ENCODE data around the gene ARL5C. TPM values are rescaled to one million over a fixed set of nuclear protein-coding genes. Genes with fewer than 3 reads are reported as not detected.

The ARL5C gene
- total and polyA plus RNA-seq, 2 donors (not counting 1 experiment from before 2014, with no cell fraction given), result not detected

- ChIA-PET CTCF (interaction anchor here (0.5 to 18.9 kb wide), 10 partner anchors 9 to 527 kb away, joined by 3 to 707 read pairs (median 4); partner anchors contain the start of genes CDK12, MED1 and RPL19), POLR2A (interaction anchor here (0.6 to 1.8 kb wide), 8 partner anchors 9 to 344 kb away, joined by 3 to 11 read pairs (median 4); partner anchors contain the start of genes CDK12 and RPL19)
- TF ChIP-seq CTCF (IDR thresholded peaks at IDR 0.05) (no peak), EZH2 (IDR thresholded peaks at IDR 0.05; ENCODE audit: borderline replicate concordance, insufficient read depth, low read depth, low read length, poor library complexity, severe bottlenecking) (no peak)
- Histone ChIP-seq H3K36me3 (replicated peaks in 1 of 2; ENCODE audit: control extremely low read depth in 1 of 2, control insufficient read depth in 1 of 2, extremely low read depth in 1 of 2, insufficient read depth in 2 of 2, low read length in 1 of 2) (peaks cover 2 to 13% of the 10 kb centered on the region in 2 experiments), H2AFZ (ENCODE audit: insufficient read depth, low read depth, low read length, poor library complexity, severe bottlenecking) (peak overlapping the region; percentile 76), H4K20me1 (ENCODE audit: control insufficient read depth, insufficient read depth, low read length, poor library complexity, severe bottlenecking) (peaks cover 6% of the 10 kb centered on the region), H3K79me2 (ENCODE audit: control insufficient read depth, insufficient read depth, low read length) (no peaks in the 10 kb centered on the region), H3K27ac (ENCODE audit: low read length in 2 of 2) (no peak overlapping the region), H3K4me1 (ENCODE audit: control insufficient read depth in 2 of 2, insufficient read depth in 2 of 2, low read length in 2 of 2) (peaks cover 32 to 39% of the 10 kb centered on the region in 2 donors), H3K9ac (ENCODE audit: low read length) (peak overlapping the region; percentile 59), H3K9me3 (ENCODE audit: control extremely low read depth in 1 of 3, control insufficient read depth in 2 of 3, insufficient read depth in 1 of 3, low read length in 2 of 3) (peaks cover 0 to 3% (median 0%) of the 10 kb centered on the region in 3 donors), H3K4me3 (ENCODE audit: control extremely low read depth in 1 of 5, extremely low read depth in 1 of 5, insufficient read depth in 1 of 5, low read depth in 2 of 5, low read length in 4 of 5) (peak overlapping the region in 1 of 5 experiments; percentile 50), H3K27me3 (replicated peaks in 1 of 4; ENCODE audit: control extremely low read depth in 1 of 4, control insufficient read depth in 3 of 4, insufficient read depth in 4 of 4, low read length in 3 of 4) (peaks cover 0 to 12% (median 3%) of the 10 kb centered on the region in 4 experiments), H3K4me2 (replicated peaks; ENCODE audit: low read depth, low read length, poor library complexity, severe bottlenecking) (peak overlapping the region; percentile 96)
- Mint-ChIP-seq H3K9me3 (ENCODE audit: insufficient read depth) (no peaks in the 10 kb centered on the region), H3K27me3 (no peaks in the 10 kb centered on the region), H3K27ac (peak overlapping the region; percentile 68), H3K4me3 (peak overlapping the region; percentile 77), H3K4me1 (peaks cover 34% of the 10 kb centered on the region)
- WGBS (ENCODE audit: insufficient coverage), result 11% methylated on average over 6 of the region's 8 CpGs
- peak; percentile 82 for ATAC-seq (ENCODE audit: low read depth)
- intact Hi-C loops (cut with micrococcal nuclease), result loop anchor here (1.0 to 10.0 kb wide), 2 partner anchors 9 to 196 kb away; partner anchors contain the start of genes FBXL20 and RPL19
- DNase-seq, result peak; percentile 87
Measured at GRCh38 chr17:39208893-39209292, 42.9 kb upstream of the ARL5C start.

GRCh38 chr17:39208136-39208535 is 42.2 kb upstream of the ARL5C start:
- Histone ChIP-seq H3K4me3 (ENCODE audit: control extremely low read depth in 1 of 5, extremely low read depth in 1 of 5, insufficient read depth in 1 of 5, low read depth in 2 of 5, low read length in 4 of 5) (no peak overlapping the region), H3K4me1 (ENCODE audit: control insufficient read depth in 2 of 2, insufficient read depth in 2 of 2, low read length in 2 of 2) (peaks cover 32 to 39% of the 10 kb centered on the region in 2 donors), H3K9ac (ENCODE audit: low read length) (no peak overlapping the region), H3K9me3 (ENCODE audit: control extremely low read depth in 1 of 3, control insufficient read depth in 2 of 3, insufficient read depth in 1 of 3, low read length in 2 of 3) (peaks cover 0 to 3% (median 0%) of the 10 kb centered on the region in 3 donors), H4K20me1 (ENCODE audit: control insufficient read depth, insufficient read depth, low read length, poor library complexity, severe bottlenecking) (peaks cover 8% of the 10 kb centered on the region), H3K4me2 (replicated peaks; ENCODE audit: low read depth, low read length, poor library complexity, severe bottlenecking) (peak overlapping the region; percentile 96), H3K27me3 (replicated peaks in 1 of 4; ENCODE audit: control extremely low read depth in 1 of 4, control insufficient read depth in 3 of 4, insufficient read depth in 4 of 4, low read length in 3 of 4) (peaks cover 0 to 12% (median 3%) of the 10 kb centered on the region in 4 experiments), H3K27ac (ENCODE audit: low read length in 2 of 2) (no peak overlapping the region), H3K79me2 (ENCODE audit: control insufficient read depth, insufficient read depth, low read length) (no peaks in the 10 kb centered on the region), H2AFZ (ENCODE audit: insufficient read depth, low read depth, low read length, poor library complexity, severe bottlenecking) (peak overlapping the region; percentile 46), H3K36me3 (replicated peaks in 1 of 2; ENCODE audit: control extremely low read depth in 1 of 2, control insufficient read depth in 1 of 2, extremely low read depth in 1 of 2, insufficient read depth in 2 of 2, low read length in 1 of 2) (peaks cover 2 to 20% of the 10 kb centered on the region in 2 experiments)
- Mint-ChIP-seq H3K27ac (peak overlapping the region; percentile 68), H3K4me3 (peak overlapping the region; percentile 77), H3K27me3 (no peaks in the 10 kb centered on the region), H3K4me1 (peaks cover 36% of the 10 kb centered on the region), H3K9me3 (ENCODE audit: insufficient read depth) (no peaks in the 10 kb centered on the region)
- intact Hi-C loops (cut with micrococcal nuclease), result loop anchor here (10.0 kb wide), 1 partner anchor 197 kb away; the partner anchor contains the start of gene FBXL20
- no peak for TF ChIP-seq EZH2 (IDR thresholded peaks at IDR 0.05; ENCODE audit: borderline replicate concordance, insufficient read depth, low read depth, low read length, poor library complexity, severe bottlenecking)
- no peak for TF ChIP-seq CTCF (IDR thresholded peaks at IDR 0.05)
- ATAC-seq (ENCODE audit: low read depth), result peak; percentile 12
- peak; percentile 43 for DNase-seq
- 10% methylated on average over 7 of the region's 7 CpGs for WGBS (ENCODE audit: insufficient coverage)
- POLR2A ChIA-PET, result interaction anchor here (1.4 to 2.0 kb wide), 4 partner anchors 8 to 36 kb away, joined by 5 to 12 read pairs (median 8); partner anchors contain the start of gene RPL19
- CTCF ChIA-PET, result interaction anchor here (0.7 to 18.9 kb wide), 10 partner anchors 8 to 413 kb away, joined by 4 to 707 read pairs (median 4); partner anchors contain the start of genes CDK12, PLXDC1 and RPL19

Measured in B cell (primary cell).